Vein endothelial cell (primary cell): ENCODE measurements around the gene DCLK3. TPM values are rescaled to one million over a fixed set of nuclear protein-coding genes. Genes with fewer than 3 reads are reported as not detected.

Experiments
- total RNA-seq: library from RNA; depleted of rRNA; stranded (reverse); fragments of >200 nt; gene quantifications from 2 replicates; pipeline ENCODE4 v1.2.3, GENCODE V29; 2012

DCLK3 gene
- total RNA-seq = not detected in 2 replicates

GRCh38 chr3:36763850-36764703 is at the start of gene DCLK3:
DCLK3 (minus strand) TSS chr3:36764553; CDS start chr3:36764263, 290 bp downstream.

Other genes starting within 250 kb of the DCLK3 start
- gene TRANK1, start 180.5 kb upstream of the DCLK3 start, total RNA-seq = 13.9 and 14.7 TPM in 2 replicates
- gene EPM2AIP1, start 228.6 kb upstream of the DCLK3 start, total RNA-seq = 14.0 and 18.8 TPM in 2 replicates
- 37.6 and 44.4 TPM in 2 replicates for gene MLH1, start 229.0 kb upstream of the DCLK3 start, total RNA-seq